Ascending aorta (tissue), 2 donors: Measurements from ENCODE around the gene TBC1D5. TPM values are rescaled to one million over a fixed set of nuclear protein-coding genes. Genes with fewer than 3 reads are reported as not detected.

Source experiments
- DNase-seq, 2 donors: peaks; one replicate each; pipeline ENCODE4 v3.0.0-alpha.2; 2019; ENCODE audit warnings: low spot score in 2 of 2
- H3K27ac ChIP-seq, 2 donors: fragments of 200-600 bp; sonication (generic); one replicate each; pipeline ENCODE4 v1.5.1; 2016 to 2017; ENCODE audit warnings: mild to moderate bottlenecking in 1 of 2
- H3K27me3 ChIP-seq: fragments of 200-600 bp; sonication (generic); one replicate; pipeline ENCODE4 v1.5.1; 2017
- H3K36me3 ChIP-seq, 2 donors: fragments of 200-600 bp; sonication (generic); one replicate each; pipeline ENCODE4 v1.5.1; 2016
- H3K4me1 ChIP-seq, 2 donors: fragments of 200-600 bp; sonication (generic); one replicate each; pipeline ENCODE4 v1.5.1; 2016 to 2017; ENCODE audit warnings: mild to moderate bottlenecking in 1 of 2
- H3K4me3 ChIP-seq, 2 donors: fragments of 200-600 bp; sonication (generic); one replicate each; pipeline ENCODE4 v1.5.1; 2016 to 2017; ENCODE audit warnings: mild to moderate bottlenecking in 1 of 2
- H3K9me3 ChIP-seq, 2 donors: fragments of 200-600 bp; sonication (generic); one replicate each; pipeline ENCODE4 v1.5.1; 2016
- intact Hi-C: fragments of 100-400 bp; cut with DNase I; formaldehyde crosslinking; loops from one replicate; pipeline ENCODE4 v1.15.1; 2023
- total RNA-seq: library from RNA; depleted of rRNA; stranded (reverse); fragments of >200 nt; gene quantifications from one replicate; pipeline ENCODE4 v1.1.0, GENCODE V29; 2016
- TF ChIP-seq, protein P1 (sequence below), 3 experiments: fragments of 200-600 bp in 2 of 3; fragments of 450-650 bp in 1 of 3; sonication (generic) in 2 of 3; IDR thresholded peaks; one replicate each; pipeline ENCODE4 v1.5.1; 2016 to 2019; ENCODE audit warnings: antibody characterized with exemption in 3 of 3, mild to moderate bottlenecking in 1 of 3, moderate library complexity in 1 of 3

TBC1D5 gene
- total RNA-seq, 1 donor from 2014 or later = 43.3 TPM

DNA sequence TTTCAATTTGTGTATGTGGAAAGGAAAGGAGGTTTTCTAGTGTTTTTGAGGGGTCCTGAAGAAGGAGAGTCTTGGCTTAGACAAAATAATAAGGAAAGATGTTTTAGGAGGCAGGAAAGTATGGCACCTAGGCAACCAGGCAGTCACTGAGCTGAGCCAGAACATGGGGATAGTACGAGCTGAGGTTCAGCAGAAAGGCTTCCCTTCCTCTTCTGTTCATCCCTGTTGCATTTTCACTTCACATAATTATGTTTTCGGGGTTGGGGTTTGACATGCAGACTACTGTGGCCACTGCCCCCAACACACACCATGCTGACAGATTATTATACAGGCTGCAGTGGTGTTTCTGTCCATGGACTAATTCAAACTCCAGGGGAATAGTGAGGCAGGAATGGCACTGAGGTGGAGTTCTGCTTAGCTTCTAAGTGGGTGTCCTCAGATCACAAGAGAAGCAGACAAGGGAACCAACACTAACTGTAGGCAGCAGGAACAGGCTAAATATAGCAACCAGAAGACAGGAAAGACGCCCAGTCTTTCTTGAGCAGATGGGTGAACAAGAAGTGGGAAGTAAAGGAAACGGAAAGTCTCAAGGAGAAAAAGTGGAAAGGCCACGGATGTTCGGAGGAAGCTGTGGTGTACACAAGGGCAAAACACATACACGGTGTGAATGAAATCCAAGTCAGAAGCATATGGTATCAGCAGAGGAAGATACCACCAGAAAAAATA lies 551.9 kb downstream of the TBC1D5 start:
- intact Hi-C loops = no loop called here
- Histone ChIP-seq H3K4me3 (no peak overlapping the region), H3K27ac (no peak overlapping the region), H3K36me3 (no peaks in the 10 kb centered on the region), H3K9me3 (no peaks in the 10 kb centered on the region), H3K27me3 (no peaks in the 10 kb centered on the region), H3K4me1 (peaks cover 8 to 11% of the 10 kb centered on the region in 2 donors)
- no peak for DNase-seq
- TF ChIP-seq, protein P1, sequence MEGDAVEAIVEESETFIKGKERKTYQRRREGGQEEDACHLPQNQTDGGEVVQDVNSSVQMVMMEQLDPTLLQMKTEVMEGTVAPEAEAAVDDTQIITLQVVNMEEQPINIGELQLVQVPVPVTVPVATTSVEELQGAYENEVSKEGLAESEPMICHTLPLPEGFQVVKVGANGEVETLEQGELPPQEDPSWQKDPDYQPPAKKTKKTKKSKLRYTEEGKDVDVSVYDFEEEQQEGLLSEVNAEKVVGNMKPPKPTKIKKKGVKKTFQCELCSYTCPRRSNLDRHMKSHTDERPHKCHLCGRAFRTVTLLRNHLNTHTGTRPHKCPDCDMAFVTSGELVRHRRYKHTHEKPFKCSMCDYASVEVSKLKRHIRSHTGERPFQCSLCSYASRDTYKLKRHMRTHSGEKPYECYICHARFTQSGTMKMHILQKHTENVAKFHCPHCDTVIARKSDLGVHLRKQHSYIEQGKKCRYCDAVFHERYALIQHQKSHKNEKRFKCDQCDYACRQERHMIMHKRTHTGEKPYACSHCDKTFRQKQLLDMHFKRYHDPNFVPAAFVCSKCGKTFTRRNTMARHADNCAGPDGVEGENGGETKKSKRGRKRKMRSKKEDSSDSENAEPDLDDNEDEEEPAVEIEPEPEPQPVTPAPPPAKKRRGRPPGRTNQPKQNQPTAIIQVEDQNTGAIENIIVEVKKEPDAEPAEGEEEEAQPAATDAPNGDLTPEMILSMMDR (IDR thresholded peaks at IDR 0.05) = no peak

DNA sequence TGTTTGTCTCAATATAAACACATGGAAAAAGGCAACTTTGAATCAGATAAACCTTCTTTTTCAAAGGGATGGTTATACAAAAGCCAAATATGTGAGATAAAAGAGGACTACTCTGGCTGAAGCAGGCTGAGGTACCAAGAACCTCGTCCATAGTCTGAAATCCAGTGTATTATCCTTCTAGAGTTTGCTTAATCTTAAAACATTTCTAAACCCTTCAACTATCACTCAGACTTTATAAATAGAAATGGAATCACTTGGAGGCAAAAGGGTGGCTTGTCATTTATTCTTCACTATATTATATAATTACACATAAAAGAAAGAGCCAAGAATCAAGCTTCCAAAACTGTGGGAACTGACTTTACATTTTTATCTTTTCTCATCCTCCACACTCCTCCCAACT lies 554.1 kb downstream of the TBC1D5 start:
- Histone ChIP-seq H3K4me3 (no peak overlapping the region), H3K4me1 (peaks cover 0 to 2% of the 10 kb centered on the region in 2 donors), H3K27me3 (no peaks in the 10 kb centered on the region), H3K9me3 (no peaks in the 10 kb centered on the region), H3K27ac (no peak overlapping the region), H3K36me3 (peaks cover 0 to 7% of the 10 kb centered on the region in 2 donors)
- DNase-seq = no peak
- TF ChIP-seq, protein P1 (IDR thresholded peaks at IDR 0.05) = no peak
- intact Hi-C loops = no loop called here

DNA sequence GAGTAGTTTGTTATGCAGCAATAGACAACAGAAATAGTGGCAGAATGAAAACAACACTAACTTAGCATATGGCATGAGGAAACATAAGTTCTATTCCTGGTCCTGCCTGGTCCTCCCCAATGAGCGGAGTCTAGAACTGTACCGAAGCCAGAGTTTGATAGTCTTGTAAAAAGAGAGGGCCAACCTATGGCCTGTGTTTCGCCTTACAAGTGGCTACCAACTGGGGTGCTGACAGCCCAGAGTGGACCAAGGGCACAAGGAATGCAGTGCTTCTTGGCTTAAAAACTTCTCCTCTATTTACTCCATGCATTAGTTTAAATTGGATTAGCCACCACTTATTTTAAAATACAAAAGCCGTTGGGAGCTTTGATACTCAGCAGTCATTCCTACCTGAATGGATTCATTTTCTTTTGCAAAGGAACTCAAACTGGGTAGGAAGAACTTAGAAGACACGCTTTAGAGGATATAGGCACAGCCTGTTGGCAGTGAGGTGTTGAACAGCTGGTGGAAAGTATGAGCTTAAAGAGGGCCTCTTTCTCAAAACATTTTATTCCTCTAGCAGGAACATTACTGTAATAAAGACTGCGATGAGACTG lies 554.7 kb downstream of the TBC1D5 start:
- TF ChIP-seq, protein P1 (IDR thresholded peaks at IDR 0.05) = no peak
- no peak for DNase-seq
- Histone ChIP-seq H3K9me3 (no peaks in the 10 kb centered on the region), H3K36me3 (peaks cover 0 to 7% of the 10 kb centered on the region in 2 donors), H3K27me3 (no peaks in the 10 kb centered on the region), H3K27ac (no peak overlapping the region), H3K4me3 (no peak overlapping the region), H3K4me1 (peaks cover 0 to 2% of the 10 kb centered on the region in 2 donors)
- intact Hi-C loops = no loop called here

DNA sequence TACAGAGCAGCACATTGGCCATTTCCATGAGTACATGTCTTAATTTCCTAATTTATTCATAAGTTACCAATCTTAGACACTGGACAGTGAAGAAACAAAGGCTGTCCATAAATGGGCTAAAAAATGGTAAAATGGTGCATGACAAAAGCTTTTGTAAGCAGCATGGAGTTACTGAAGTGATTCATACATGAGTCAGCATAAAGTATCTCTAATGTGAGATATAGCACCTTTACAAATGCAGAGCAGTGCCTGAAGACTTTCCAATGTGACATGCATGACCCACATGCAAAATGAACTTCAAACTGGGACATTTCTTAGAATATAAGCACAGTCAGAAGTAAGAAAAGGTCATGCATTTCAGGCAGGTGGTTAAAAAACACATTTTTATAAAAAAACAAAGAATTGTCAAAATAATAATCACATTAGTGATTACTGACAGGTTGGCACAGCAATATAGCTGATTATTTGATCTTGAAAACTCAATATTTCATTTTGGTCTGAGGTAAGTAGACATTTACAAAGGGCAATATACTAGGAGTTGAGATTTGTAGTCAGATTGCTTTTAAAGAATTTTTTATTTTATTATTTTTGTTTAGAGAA lies 558.4 kb downstream of the TBC1D5 start:
- no peak for DNase-seq
- Histone ChIP-seq H3K27ac (no peak overlapping the region), H3K36me3 (peaks cover 0 to 7% of the 10 kb centered on the region in 2 donors), H3K4me3 (no peak overlapping the region), H3K27me3 (no peaks in the 10 kb centered on the region), H3K4me1 (peaks cover 0 to 7% of the 10 kb centered on the region in 2 donors), H3K9me3 (no peaks in the 10 kb centered on the region)
- intact Hi-C loops = loop anchor here (5.0 kb wide), 1 partner anchor 558 kb away; the partner anchor contains the start of gene TBC1D5
- TF ChIP-seq, protein P1 (IDR thresholded peaks at IDR 0.05) = no peak

DNA sequence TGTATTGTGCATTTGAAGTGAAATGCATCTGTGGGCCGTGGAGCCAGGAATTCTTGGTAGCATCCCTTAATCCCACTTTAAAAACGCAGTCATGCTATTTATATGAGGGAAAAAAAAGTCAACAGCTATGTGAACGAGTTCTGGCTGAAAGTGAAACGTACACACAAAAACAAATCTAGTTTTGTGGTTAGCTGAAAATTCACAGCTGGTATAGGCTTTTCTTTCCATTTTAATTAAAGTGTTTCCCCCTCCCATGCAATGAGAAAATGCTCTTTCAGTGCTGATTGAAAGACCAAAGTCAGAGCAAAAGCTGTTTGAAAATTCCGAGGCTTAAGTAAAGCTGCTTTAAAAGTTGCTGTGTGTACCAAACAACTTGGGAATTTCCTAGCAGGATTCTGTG lies 560.3 kb downstream of the TBC1D5 start:
- no peak for DNase-seq
- intact Hi-C loops = loop anchor here (5.0 kb wide), 1 partner anchor 560 kb away; the partner anchor contains the start of gene TBC1D5
- Histone ChIP-seq H3K27me3 (no peaks in the 10 kb centered on the region), H3K36me3 (peaks cover 0 to 7% of the 10 kb centered on the region in 2 donors), H3K27ac (peak overlapping the region in 1 of 2 donors; percentile 51), H3K4me3 (no peak overlapping the region), H3K4me1 (peaks cover 0 to 6% of the 10 kb centered on the region in 2 donors), H3K9me3 (no peaks in the 10 kb centered on the region)
- TF ChIP-seq, protein P1 (IDR thresholded peaks at IDR 0.05) = no peak
